ENCODE results near the gene RXRG. TPM values are rescaled to one million over a fixed set of nuclear protein-coding genes. Genes with fewer than 3 reads are reported as not detected.

The RXRG gene
- polyA plus RNA-seq, 1 donor from 2014 or later = 0.78 TPM

DNA sequence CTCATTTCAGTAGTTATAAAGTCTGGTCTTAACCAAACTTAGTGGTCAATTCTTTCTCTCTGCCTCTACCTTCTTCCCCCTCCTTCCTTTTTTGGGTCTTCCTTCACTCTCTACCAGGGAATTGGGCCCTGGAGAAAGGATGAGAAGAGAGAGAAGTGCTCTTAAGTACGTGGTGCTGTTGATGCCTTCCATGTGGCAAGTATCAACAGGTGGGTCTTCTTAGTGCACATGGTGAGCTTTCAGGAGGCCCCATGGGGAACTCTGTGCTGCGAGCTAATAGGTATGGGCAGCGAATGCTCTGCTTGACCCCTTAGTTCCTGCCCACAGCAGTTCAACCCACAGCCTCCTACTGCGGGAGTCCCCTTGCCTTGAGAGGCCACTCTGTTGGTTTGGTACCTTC is 49.0 kb downstream of the RXRG start:
- no peak overlapping the region for H3K4me2 ChIP-seq (ENCODE audit: low read length)
- H3K9me2 ChIP-seq (ENCODE audit: insufficient read depth, low read length) = no peaks in the 10 kb centered on the region
- TF ChIP-seq EZH2 (IDR thresholded peaks at IDR 0.05; ENCODE audit: borderline replicate concordance, insufficient read depth, low read length, poor library complexity, severe bottlenecking) = no peak
- TF ChIP-seq TAF1 (IDR thresholded peaks at IDR 0.05; ENCODE audit: low read depth) = no peak
- no peak for TF ChIP-seq MXI1 (conservative IDR thresholded peaks at IDR 0.05; ENCODE audit: poor library complexity, severe bottlenecking)
- no peak for TF ChIP-seq POLR2AphosphoS5 (IDR thresholded peaks at IDR 0.05)
- no peak for TF ChIP-seq EP300 (conservative IDR thresholded peaks at IDR 0.05; ENCODE audit: poor library complexity, severe bottlenecking)
- TF ChIP-seq SMC3 (conservative IDR thresholded peaks at IDR 0.05; ENCODE audit: poor library complexity) = no peak
- TF ChIP-seq, protein P1, sequence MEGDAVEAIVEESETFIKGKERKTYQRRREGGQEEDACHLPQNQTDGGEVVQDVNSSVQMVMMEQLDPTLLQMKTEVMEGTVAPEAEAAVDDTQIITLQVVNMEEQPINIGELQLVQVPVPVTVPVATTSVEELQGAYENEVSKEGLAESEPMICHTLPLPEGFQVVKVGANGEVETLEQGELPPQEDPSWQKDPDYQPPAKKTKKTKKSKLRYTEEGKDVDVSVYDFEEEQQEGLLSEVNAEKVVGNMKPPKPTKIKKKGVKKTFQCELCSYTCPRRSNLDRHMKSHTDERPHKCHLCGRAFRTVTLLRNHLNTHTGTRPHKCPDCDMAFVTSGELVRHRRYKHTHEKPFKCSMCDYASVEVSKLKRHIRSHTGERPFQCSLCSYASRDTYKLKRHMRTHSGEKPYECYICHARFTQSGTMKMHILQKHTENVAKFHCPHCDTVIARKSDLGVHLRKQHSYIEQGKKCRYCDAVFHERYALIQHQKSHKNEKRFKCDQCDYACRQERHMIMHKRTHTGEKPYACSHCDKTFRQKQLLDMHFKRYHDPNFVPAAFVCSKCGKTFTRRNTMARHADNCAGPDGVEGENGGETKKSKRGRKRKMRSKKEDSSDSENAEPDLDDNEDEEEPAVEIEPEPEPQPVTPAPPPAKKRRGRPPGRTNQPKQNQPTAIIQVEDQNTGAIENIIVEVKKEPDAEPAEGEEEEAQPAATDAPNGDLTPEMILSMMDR (IDR thresholded peaks at IDR 0.05; ENCODE audit: poor library complexity, severe bottlenecking) = no peak
- TF ChIP-seq RAD21 (conservative IDR thresholded peaks at IDR 0.05) = no peak
- TF ChIP-seq, protein P2, sequence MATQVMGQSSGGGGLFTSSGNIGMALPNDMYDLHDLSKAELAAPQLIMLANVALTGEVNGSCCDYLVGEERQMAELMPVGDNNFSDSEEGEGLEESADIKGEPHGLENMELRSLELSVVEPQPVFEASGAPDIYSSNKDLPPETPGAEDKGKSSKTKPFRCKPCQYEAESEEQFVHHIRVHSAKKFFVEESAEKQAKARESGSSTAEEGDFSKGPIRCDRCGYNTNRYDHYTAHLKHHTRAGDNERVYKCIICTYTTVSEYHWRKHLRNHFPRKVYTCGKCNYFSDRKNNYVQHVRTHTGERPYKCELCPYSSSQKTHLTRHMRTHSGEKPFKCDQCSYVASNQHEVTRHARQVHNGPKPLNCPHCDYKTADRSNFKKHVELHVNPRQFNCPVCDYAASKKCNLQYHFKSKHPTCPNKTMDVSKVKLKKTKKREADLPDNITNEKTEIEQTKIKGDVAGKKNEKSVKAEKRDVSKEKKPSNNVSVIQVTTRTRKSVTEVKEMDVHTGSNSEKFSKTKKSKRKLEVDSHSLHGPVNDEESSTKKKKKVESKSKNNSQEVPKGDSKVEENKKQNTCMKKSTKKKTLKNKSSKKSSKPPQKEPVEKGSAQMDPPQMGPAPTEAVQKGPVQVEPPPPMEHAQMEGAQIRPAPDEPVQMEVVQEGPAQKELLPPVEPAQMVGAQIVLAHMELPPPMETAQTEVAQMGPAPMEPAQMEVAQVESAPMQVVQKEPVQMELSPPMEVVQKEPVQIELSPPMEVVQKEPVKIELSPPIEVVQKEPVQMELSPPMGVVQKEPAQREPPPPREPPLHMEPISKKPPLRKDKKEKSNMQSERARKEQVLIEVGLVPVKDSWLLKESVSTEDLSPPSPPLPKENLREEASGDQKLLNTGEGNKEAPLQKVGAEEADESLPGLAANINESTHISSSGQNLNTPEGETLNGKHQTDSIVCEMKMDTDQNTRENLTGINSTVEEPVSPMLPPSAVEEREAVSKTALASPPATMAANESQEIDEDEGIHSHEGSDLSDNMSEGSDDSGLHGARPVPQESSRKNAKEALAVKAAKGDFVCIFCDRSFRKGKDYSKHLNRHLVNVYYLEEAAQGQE (IDR thresholded peaks at IDR 0.05; ENCODE audit: borderline replicate concordance) = no peak
- no peaks in the 10 kb centered on the region for H3K27me3 ChIP-seq (ENCODE audit: insufficient read depth, low read depth, low read length)
- H3K79me2 ChIP-seq (replicated peaks; ENCODE audit: insufficient read depth, low read length) = no peaks in the 10 kb centered on the region
- no peak overlapping the region for H3K9ac ChIP-seq (ENCODE audit: low read length)
- no peaks in the 10 kb centered on the region for H4K20me1 ChIP-seq (ENCODE audit: insufficient read depth)
- no peak overlapping the region for H3K27ac ChIP-seq (ENCODE audit: low read length)
- H3K4me3 ChIP-seq (ENCODE audit: low read length) = no peak overlapping the region
- H3K9me3 ChIP-seq (ENCODE audit: low read length) = no peaks in the 10 kb centered on the region
- no peaks in the 10 kb centered on the region for H3F3A ChIP-seq (ENCODE audit: insufficient read depth, low read length, poor library complexity, severe bottlenecking)
- no peaks in the 10 kb centered on the region for H3K36me3 ChIP-seq (ENCODE audit: insufficient read depth, low read length)
- H2AFZ ChIP-seq (ENCODE audit: low read depth, low read length) = no peak overlapping the region

DNA sequence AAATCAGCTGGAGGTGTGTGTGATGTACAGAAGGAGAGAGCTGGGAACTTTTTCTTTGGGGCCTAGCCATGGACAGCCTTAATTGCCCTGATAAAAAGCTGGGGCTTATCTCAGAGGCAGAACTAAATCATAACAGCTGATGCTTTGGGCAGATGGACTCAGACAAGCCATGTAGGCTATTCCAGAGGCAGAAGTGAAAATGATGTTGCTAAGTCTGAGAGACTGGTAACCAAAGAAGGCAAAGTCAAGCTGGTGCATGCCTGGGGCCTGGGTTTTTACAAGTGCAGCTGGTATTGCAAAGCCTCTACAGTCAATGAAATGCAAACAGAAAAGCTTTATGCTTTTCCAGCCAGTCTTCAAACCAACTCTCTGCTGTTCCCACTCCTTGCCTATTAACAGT is 49.4 kb downstream of the RXRG start:
- H3K27me3 ChIP-seq (ENCODE audit: insufficient read depth, low read depth, low read length) = no peaks in the 10 kb centered on the region
- H3K79me2 ChIP-seq (replicated peaks; ENCODE audit: insufficient read depth, low read length) = no peaks in the 10 kb centered on the region
- H3K9ac ChIP-seq (ENCODE audit: low read length) = no peak overlapping the region
- no peak overlapping the region for H3K4me2 ChIP-seq (ENCODE audit: low read length)
- H3K27ac ChIP-seq (ENCODE audit: low read length) = no peak overlapping the region
- H3K4me3 ChIP-seq (ENCODE audit: low read length) = no peak overlapping the region
- no peak overlapping the region for H2AFZ ChIP-seq (ENCODE audit: low read depth, low read length)
- no peaks in the 10 kb centered on the region for H3K9me2 ChIP-seq (ENCODE audit: insufficient read depth, low read length)
- H3F3A ChIP-seq (ENCODE audit: insufficient read depth, low read length, poor library complexity, severe bottlenecking) = no peaks in the 10 kb centered on the region
- TF ChIP-seq SMC3 (conservative IDR thresholded peaks at IDR 0.05; ENCODE audit: poor library complexity) = no peak
- TF ChIP-seq, protein P1 (IDR thresholded peaks at IDR 0.05; ENCODE audit: poor library complexity, severe bottlenecking) = no peak
- no peak for TF ChIP-seq EZH2 (IDR thresholded peaks at IDR 0.05; ENCODE audit: borderline replicate concordance, insufficient read depth, low read length, poor library complexity, severe bottlenecking)
- TF ChIP-seq EP300 (conservative IDR thresholded peaks at IDR 0.05; ENCODE audit: poor library complexity, severe bottlenecking) = no peak
- no peak for TF ChIP-seq TAF1 (IDR thresholded peaks at IDR 0.05; ENCODE audit: low read depth)
- no peak for TF ChIP-seq MXI1 (conservative IDR thresholded peaks at IDR 0.05; ENCODE audit: poor library complexity, severe bottlenecking)
- TF ChIP-seq POLR2AphosphoS5 (IDR thresholded peaks at IDR 0.05) = no peak
- TF ChIP-seq, protein P2 (IDR thresholded peaks at IDR 0.05; ENCODE audit: borderline replicate concordance) = no peak
- no peak for TF ChIP-seq RAD21 (conservative IDR thresholded peaks at IDR 0.05)
- H3K36me3 ChIP-seq (ENCODE audit: insufficient read depth, low read length) = no peaks in the 10 kb centered on the region
- no peaks in the 10 kb centered on the region for H4K20me1 ChIP-seq (ENCODE audit: insufficient read depth)
- H3K9me3 ChIP-seq (ENCODE audit: low read length) = no peaks in the 10 kb centered on the region
